ENCODE data around the gene ATN1.

DNA sequence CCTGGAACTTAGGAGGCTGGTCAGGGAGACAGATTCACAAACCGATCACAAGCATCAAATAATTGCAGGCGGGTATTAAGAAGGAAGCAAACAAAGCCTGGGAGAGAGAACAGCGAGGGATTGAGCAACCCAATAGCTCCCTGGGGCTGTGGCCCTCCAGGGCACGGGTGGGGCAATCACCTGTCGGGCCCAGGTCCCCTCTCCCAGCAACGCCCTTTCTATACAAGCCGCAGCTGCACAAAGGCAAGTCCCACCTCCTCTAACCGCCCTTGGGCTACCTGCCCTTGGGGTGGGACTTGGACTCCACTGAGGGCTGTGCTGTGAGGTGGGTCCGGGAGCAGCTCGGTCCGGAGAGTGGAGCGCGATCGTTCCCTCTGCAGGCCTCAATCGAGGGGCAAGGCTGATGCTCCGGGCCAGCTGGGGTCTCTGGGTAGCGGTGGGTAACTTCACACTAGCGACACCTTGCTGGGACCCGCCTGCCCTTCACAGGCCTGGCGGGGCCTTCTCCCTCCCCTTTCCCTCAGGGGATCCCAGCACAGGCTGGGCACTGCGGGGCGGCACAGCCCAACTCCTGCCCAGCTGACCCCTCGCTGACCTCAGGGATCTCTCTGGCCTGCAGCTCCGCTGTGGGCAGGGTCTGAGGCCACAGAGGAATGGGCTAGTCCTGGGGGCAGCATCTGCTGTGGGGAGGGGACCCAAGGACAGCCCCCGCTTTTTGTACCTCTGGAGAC lies 34.7 kb downstream of the ATN1 start:
- TF ChIP-seq, protein P1, sequence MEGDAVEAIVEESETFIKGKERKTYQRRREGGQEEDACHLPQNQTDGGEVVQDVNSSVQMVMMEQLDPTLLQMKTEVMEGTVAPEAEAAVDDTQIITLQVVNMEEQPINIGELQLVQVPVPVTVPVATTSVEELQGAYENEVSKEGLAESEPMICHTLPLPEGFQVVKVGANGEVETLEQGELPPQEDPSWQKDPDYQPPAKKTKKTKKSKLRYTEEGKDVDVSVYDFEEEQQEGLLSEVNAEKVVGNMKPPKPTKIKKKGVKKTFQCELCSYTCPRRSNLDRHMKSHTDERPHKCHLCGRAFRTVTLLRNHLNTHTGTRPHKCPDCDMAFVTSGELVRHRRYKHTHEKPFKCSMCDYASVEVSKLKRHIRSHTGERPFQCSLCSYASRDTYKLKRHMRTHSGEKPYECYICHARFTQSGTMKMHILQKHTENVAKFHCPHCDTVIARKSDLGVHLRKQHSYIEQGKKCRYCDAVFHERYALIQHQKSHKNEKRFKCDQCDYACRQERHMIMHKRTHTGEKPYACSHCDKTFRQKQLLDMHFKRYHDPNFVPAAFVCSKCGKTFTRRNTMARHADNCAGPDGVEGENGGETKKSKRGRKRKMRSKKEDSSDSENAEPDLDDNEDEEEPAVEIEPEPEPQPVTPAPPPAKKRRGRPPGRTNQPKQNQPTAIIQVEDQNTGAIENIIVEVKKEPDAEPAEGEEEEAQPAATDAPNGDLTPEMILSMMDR (IDR thresholded peaks at IDR 0.05; ENCODE audit: low read depth, low read length, poor library complexity, severe bottlenecking): no peak
- no peak for TF ChIP-seq EZH2phosphoT487 (IDR thresholded peaks at IDR 0.05; ENCODE audit: borderline replicate concordance, low read length)

All from DOHH2 (cell line).